PC-3 (cell line): ENCODE measurements around the gene PFDN2. TPM values are rescaled to one million over a fixed set of nuclear protein-coding genes. Genes with fewer than 3 reads are reported as not detected.

Experiments used
- ATAC-seq: fragments of 200-7000 bp; cut with Tn5 transposase; 2 replicates; pipeline ENCODE4 v1.9.1; 2020; ENCODE audit warnings: mild to moderate bottlenecking, moderate library complexity
- BruUV-seq: library from RNA; stranded (reverse); fragments of 400-500 nt; replicated peaks from 2 replicates; lab custom pipeline; 2021; lab: Mats Ljungman, UMichigan
- CTCF ChIA-PET: fragments of 300-600 bp; sonication (Branson Sonifier 250); formaldehyde crosslinking; loops from one replicate; lab custom pipeline; 2022; ENCODE audit warnings: antibody characterized with exemption; lab: Charles Lee
- POLR2A ChIA-PET: fragments of 300-600 bp; sonication (Branson Sonifier 250); formaldehyde crosslinking; loops from one replicate; lab custom pipeline; 2022; ENCODE audit warnings: antibody characterized with exemption; ENCODE audit not compliant: unreplicated experiment; lab: Charles Lee
- DNase-seq: peaks from one replicate; pipeline ENCODE4 v3.0.0-alpha.2; 2015
- H2AFZ ChIP-seq: fragments of 300-600 bp; sonication (generic); 2 replicates; pipeline ENCODE4 v1.6.0; 2016; ENCODE audit warnings: antibody characterized with exemption, low read length
- H3F3A ChIP-seq: fragments of 300-600 bp; sonication (generic); one replicate; pipeline ENCODE4 v1.6.0; 2017; ENCODE audit warnings: antibody characterized with exemption, low read length, control low read depth, mild to moderate bottlenecking; ENCODE audit not compliant: unreplicated experiment
- H3K27ac ChIP-seq: fragments of 300-600 bp; sonication (generic); 2 replicates; pipeline ENCODE4 v1.5.1; 2016; ENCODE audit warnings: mild to moderate bottlenecking, low read length
- H3K27me3 ChIP-seq: fragments of 300-600 bp; sonication (generic); 2 replicates; pipeline ENCODE4 v1.6.1; 2016; ENCODE audit warnings: low read length, mixed read lengths
- H3K36me3 ChIP-seq: fragments of 300-600 bp; sonication (generic); 2 replicates; pipeline ENCODE4 v1.6.1; 2016; ENCODE audit warnings: low read depth, mixed run types, low read length, mixed read lengths
- H3K4me1 ChIP-seq: fragments of 300-600 bp; sonication (generic); 2 replicates; pipeline ENCODE4 v1.5.1; 2016; ENCODE audit warnings: low read length; ENCODE audit not compliant: insufficient read depth
- H3K4me2 ChIP-seq: fragments of 300-600 bp; sonication (generic); 2 replicates; pipeline ENCODE4 v1.6.0; 2016; ENCODE audit warnings: low read length
- H3K4me3 ChIP-seq: fragments of 300-600 bp; sonication (generic); 2 replicates; pipeline ENCODE4 v1.5.1; 2016; ENCODE audit warnings: mild to moderate bottlenecking, low read length, mixed read lengths
- H3K79me2 ChIP-seq: fragments of 300-600 bp; sonication (generic); 2 replicates; pipeline ENCODE4 v1.6.1; 2017; ENCODE audit warnings: low read length, mixed read lengths
- H3K9ac ChIP-seq: fragments of 300-600 bp; sonication (generic); 2 replicates; pipeline ENCODE4 v1.6.0; 2016; ENCODE audit warnings: mild to moderate bottlenecking, low read length
- H3K9me2 ChIP-seq: fragments of 300-600 bp; sonication (generic); replicated peaks from 2 replicates; pipeline ENCODE4 v1.6.1; 2016; ENCODE audit warnings: mixed run types, low read length, mixed read lengths
- H3K9me3 ChIP-seq: fragments of 300-600 bp; sonication (generic); 2 replicates; pipeline ENCODE4 v1.6.1; 2016; ENCODE audit warnings: low read length, mixed read lengths
- H4K20me1 ChIP-seq: fragments of 300-600 bp; sonication (generic); 2 replicates; pipeline ENCODE4 v1.6.1; 2016; ENCODE audit warnings: low read length, mixed read lengths
- EZH2 ChIP-seq: fragments of 300-600 bp; sonication (generic); IDR thresholded peaks from one replicate; pipeline ENCODE4 v1.6.1; 2017; ENCODE audit warnings: antibody characterized with exemption, mild to moderate bottlenecking, low read length; ENCODE audit not compliant: unreplicated experiment
- EZH2phosphoT487 ChIP-seq: fragments of 300-600 bp; sonication (generic); IDR thresholded peaks from 2 replicates; pipeline ENCODE4 v1.6.1; 2018; ENCODE audit warnings: mild to moderate bottlenecking, antibody characterized with exemption, low read length, borderline replicate concordance
- intact Hi-C: fragments of 100-400 bp; cut with micrococcal nuclease; formaldehyde crosslinking; loops from 2 replicates; pipeline ENCODE4 v1.9.0; 2023
- total RNA-seq: library from RNA; depleted of rRNA; stranded (reverse); fragments of >200 nt; gene quantifications from 2 replicates; pipeline ENCODE4 v1.2.3, GENCODE V29; 2014
- TF ChIP-seq, protein P1 (sequence below): fragments of 300-600 bp; sonication (generic); conservative IDR thresholded peaks from 2 replicates; pipeline ENCODE4 v1.5.1; 2017; ENCODE audit warnings: antibody characterized with exemption, low read depth, mild to moderate bottlenecking, low read length

Gene PFDN2
- total RNA-seq, 1 experiment from 2014 or later: 197 TPM

GRCh38 chr1:161082483-161082882, 35.4 kb downstream of the PFDN2 start:
- no peak overlapping the region for H2AFZ ChIP-seq
- H3K4me3 ChIP-seq: no peak overlapping the region; the same call in 1 of the 2 replicates
- BruUV-seq: no TSS peak
- no peaks in the 10 kb centered on the region for H3K27me3 ChIP-seq
- H3K9ac ChIP-seq: peak overlapping the region; percentile 34; the same call in 1 of the 2 replicates
- H3K4me2 ChIP-seq: peak overlapping the region; percentile 74
- ATAC-seq (no peak), DNase-seq (peak; percentile 44)
- H3K9me3 ChIP-seq: no peaks in the 10 kb centered on the region
- H3K9me2 ChIP-seq: no peaks in the 10 kb centered on the region
- H4K20me1 ChIP-seq: no peaks in the 10 kb centered on the region
- intact Hi-C loops: no loop called here
- ChIA-PET CTCF (no interaction called here), POLR2A (no interaction called here)
- TF ChIP-seq, protein P1, sequence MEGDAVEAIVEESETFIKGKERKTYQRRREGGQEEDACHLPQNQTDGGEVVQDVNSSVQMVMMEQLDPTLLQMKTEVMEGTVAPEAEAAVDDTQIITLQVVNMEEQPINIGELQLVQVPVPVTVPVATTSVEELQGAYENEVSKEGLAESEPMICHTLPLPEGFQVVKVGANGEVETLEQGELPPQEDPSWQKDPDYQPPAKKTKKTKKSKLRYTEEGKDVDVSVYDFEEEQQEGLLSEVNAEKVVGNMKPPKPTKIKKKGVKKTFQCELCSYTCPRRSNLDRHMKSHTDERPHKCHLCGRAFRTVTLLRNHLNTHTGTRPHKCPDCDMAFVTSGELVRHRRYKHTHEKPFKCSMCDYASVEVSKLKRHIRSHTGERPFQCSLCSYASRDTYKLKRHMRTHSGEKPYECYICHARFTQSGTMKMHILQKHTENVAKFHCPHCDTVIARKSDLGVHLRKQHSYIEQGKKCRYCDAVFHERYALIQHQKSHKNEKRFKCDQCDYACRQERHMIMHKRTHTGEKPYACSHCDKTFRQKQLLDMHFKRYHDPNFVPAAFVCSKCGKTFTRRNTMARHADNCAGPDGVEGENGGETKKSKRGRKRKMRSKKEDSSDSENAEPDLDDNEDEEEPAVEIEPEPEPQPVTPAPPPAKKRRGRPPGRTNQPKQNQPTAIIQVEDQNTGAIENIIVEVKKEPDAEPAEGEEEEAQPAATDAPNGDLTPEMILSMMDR: no peak
- TF ChIP-seq EZH2phosphoT487 (no peak), EZH2 (no peak)
- H3F3A ChIP-seq: no peaks in the 10 kb centered on the region
- H3K4me1 ChIP-seq: peaks cover 61% of the 10 kb centered on the region
- 0 out of 2 replicates have a peak, but pooled peaks cover 10% of the 10 kb centered on the region for H3K79me2 ChIP-seq
- H3K36me3 ChIP-seq: no peaks in the 10 kb centered on the region
- peak overlapping the region; percentile 77 for H3K27ac ChIP-seq

GRCh38 chr1:161081519-161081918, 36.3 kb downstream of the PFDN2 start:
- Histone ChIP-seq H3K4me2 (no peak overlapping the region), H3K27ac (no peak overlapping the region)

More at GRCh38 chr1:161081519-161081918, 36.3 kb downstream of the PFDN2 start:
- DNase-seq: no peak
- ATAC-seq: no peak
- BruUV-seq: no TSS peak
- Histone ChIP-seq H3K27me3 (no peaks in the 10 kb centered on the region), H3K36me3 (no peaks in the 10 kb centered on the region), H3K9ac (no peak overlapping the region), H3F3A (no peaks in the 10 kb centered on the region), H3K9me2 (no peaks in the 10 kb centered on the region), H4K20me1 (no peaks in the 10 kb centered on the region), H3K4me1 (peaks cover 57% of the 10 kb centered on the region), H3K4me3 (no peak overlapping the region), H2AFZ (no peak overlapping the region), H3K79me2 (0 out of 2 replicates have a peak, but pooled peaks cover 6% of the 10 kb centered on the region), H3K9me3 (no peaks in the 10 kb centered on the region)
- no peak for TF ChIP-seq EZH2
- TF ChIP-seq, protein P1: no peak
- TF ChIP-seq EZH2phosphoT487: no peak
- ChIA-PET CTCF (no interaction called here), POLR2A (interaction anchor here (0.6 kb wide), 1 partner anchor 60 kb away, joined by 3 read pairs; no protein-coding TSS in a partner anchor)
- intact Hi-C loops: no loop called here
